Right atrium auricular region (tissue), 2 donors: ENCODE results near the gene LRBA. TPM values are rescaled to one million over a fixed set of nuclear protein-coding genes. Genes with fewer than 3 reads are reported as not detected.

ENCODE experiments used
- DNase-seq: peaks from one replicate; pipeline ENCODE4 v3.0.0-alpha.2; 2019; ENCODE audit warnings: low spot score
- H3K27ac ChIP-seq, 2 donors: fragments of 200-600 bp; sonication (generic); 1 replicate in 1 of 2; 2 replicates in 1 of 2; pipeline ENCODE4 v1.5.1; 2016 to 2019
- H3K27me3 ChIP-seq, 2 donors: fragments of 200-600 bp; sonication (generic); one replicate each; pipeline versions ENCODE4 v1.5.1 to v1.6.0; 2017 to 2019
- H3K36me3 ChIP-seq: fragments of 200-600 bp; sonication (generic); one replicate; pipeline ENCODE4 v1.5.1; 2016
- H3K4me1 ChIP-seq, 2 donors: fragments of 200-600 bp; sonication (generic); one replicate each; pipeline versions ENCODE4 v1.5.1 to v1.6.0; 2017 to 2019
- H3K4me3 ChIP-seq, 2 donors: fragments of 200-600 bp; sonication (generic); 1 replicate in 1 of 2; 2 replicates in 1 of 2; pipeline ENCODE4 v1.5.1; 2017 to 2019; ENCODE audit warnings: mild to moderate bottlenecking in 1 of 2, moderate library complexity in 1 of 2
- H3K9me3 ChIP-seq, 2 donors: fragments of 200-600 bp; sonication (generic); one replicate each; pipeline ENCODE4 v1.5.1; 2019
- CTCF ChIP-seq, 2 donors: fragments of 200-600 bp; sonication (generic); IDR thresholded peaks; one replicate each; pipeline ENCODE4 v1.5.1; 2019; ENCODE audit warnings: antibody characterized with exemption in 2 of 2
- total RNA-seq, 2 donors: library from RNA; depleted of rRNA; stranded (reverse); fragments of >200 nt; gene quantifications; one replicate each; pipeline ENCODE4 v1.1.0, GENCODE V29; 2016

LRBA gene
- total RNA-seq, 2 donors from 2014 or later: 20.8 to 37.7 TPM

- DNase-seq: no peak
- H3K36me3 ChIP-seq: no peaks in the 10 kb centered on the region
- H3K4me1 ChIP-seq: peaks cover 0 to 8% of the 10 kb centered on the region in 2 donors
- H3K27ac ChIP-seq: no peak overlapping the region
- no peaks in the 10 kb centered on the region for H3K9me3 ChIP-seq
- no peak overlapping the region for H3K4me3 ChIP-seq
- no peak for TF ChIP-seq CTCF (IDR thresholded peaks at IDR 0.05)
- no peaks in the 10 kb centered on the region for H3K27me3 ChIP-seq
Observed at GRCh38 chr4:150382028-150382427, 633.1 kb downstream of the LRBA start.

- H3K4me3 ChIP-seq: no peak overlapping the region
- no peaks in the 10 kb centered on the region for H3K36me3 ChIP-seq
- no peak for DNase-seq
- H3K9me3 ChIP-seq: no peaks in the 10 kb centered on the region
- peaks cover 0 to 8% of the 10 kb centered on the region in 2 donors for H3K4me1 ChIP-seq
- H3K27me3 ChIP-seq: no peaks in the 10 kb centered on the region
- no peak for TF ChIP-seq CTCF (IDR thresholded peaks at IDR 0.05)
- no peak overlapping the region for H3K27ac ChIP-seq
Observed at GRCh38 chr4:150381609-150382008, 633.5 kb downstream of the LRBA start.

GRCh38 chr4:150381036-150381435, 634.0 kb downstream of the LRBA start:
- TF ChIP-seq CTCF (IDR thresholded peaks at IDR 0.05): no peak
- H3K4me3 ChIP-seq: no peak overlapping the region

DNA sequence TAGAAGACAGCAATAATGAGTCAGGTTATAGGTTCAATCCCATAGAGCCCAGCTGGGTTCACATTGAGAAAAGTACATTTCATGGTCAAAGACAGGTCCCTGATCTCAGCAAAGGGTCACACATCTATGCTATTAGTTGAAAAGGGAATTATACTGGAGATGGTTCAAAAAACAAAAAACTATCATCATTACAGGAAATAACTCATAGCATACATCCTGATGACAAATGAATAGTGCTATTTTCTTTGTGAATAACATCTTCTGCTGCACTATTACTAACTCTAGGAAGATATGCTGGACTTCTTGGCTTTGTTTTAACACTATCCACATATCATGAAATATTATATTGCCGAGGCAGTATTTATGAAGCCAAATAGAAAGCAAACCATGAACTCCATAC, 635.6 kb downstream of the LRBA start:
- Histone ChIP-seq H3K36me3 (no peaks in the 10 kb centered on the region), H3K4me3 (no peak overlapping the region), H3K9me3 (no peaks in the 10 kb centered on the region), H3K27me3 (no peaks in the 10 kb centered on the region), H3K27ac (no peak overlapping the region), H3K4me1 (no peaks in the 10 kb centered on the region)
- DNase-seq: no peak
- no peak for TF ChIP-seq CTCF (IDR thresholded peaks at IDR 0.05)

More at GRCh38 chr4:150381036-150381435, 634.0 kb downstream of the LRBA start:
- no peaks in the 10 kb centered on the region for H3K27me3 ChIP-seq
- no peak for DNase-seq
- H3K9me3 ChIP-seq: no peaks in the 10 kb centered on the region
- no peak overlapping the region for H3K27ac ChIP-seq
- no peaks in the 10 kb centered on the region for H3K36me3 ChIP-seq
- H3K4me1 ChIP-seq: peaks cover 0 to 8% of the 10 kb centered on the region in 2 donors

- DNase-seq: no peak
- Histone ChIP-seq H3K27me3 (no peaks in the 10 kb centered on the region), H3K4me3 (no peak overlapping the region), H3K9me3 (no peaks in the 10 kb centered on the region), H3K27ac (no peak overlapping the region), H3K36me3 (no peaks in the 10 kb centered on the region), H3K4me1 (no peaks in the 10 kb centered on the region)
- TF ChIP-seq CTCF (IDR thresholded peaks at IDR 0.05): no peak
Observed at GRCh38 chr4:150375025-150375424, 640.1 kb downstream of the LRBA start.

- no peaks in the 10 kb centered on the region for H3K4me1 ChIP-seq
- no peak overlapping the region for H3K27ac ChIP-seq
- DNase-seq: no peak
- no peaks in the 10 kb centered on the region for H3K9me3 ChIP-seq
- H3K4me3 ChIP-seq: no peak overlapping the region
- TF ChIP-seq CTCF (IDR thresholded peaks at IDR 0.05): no peak
- no peaks in the 10 kb centered on the region for H3K27me3 ChIP-seq
- H3K36me3 ChIP-seq: no peaks in the 10 kb centered on the region
Observed at GRCh38 chr4:150371869-150372268, 643.2 kb downstream of the LRBA start.
